GM21619 (cell line): ENCODE results near the gene TSR2.
A peak's percentile ranks its signal among the peaks of the same experiment; 100 is the strongest.

ENCODE experiments used
- ATAC-seq: cut with Tn5 transposase; IDR thresholded peaks from one replicate; pipeline ENCODE4 v1.9.1; 2021; ENCODE audit not compliant: unreplicated experiment

TSR2 gene, protein sequence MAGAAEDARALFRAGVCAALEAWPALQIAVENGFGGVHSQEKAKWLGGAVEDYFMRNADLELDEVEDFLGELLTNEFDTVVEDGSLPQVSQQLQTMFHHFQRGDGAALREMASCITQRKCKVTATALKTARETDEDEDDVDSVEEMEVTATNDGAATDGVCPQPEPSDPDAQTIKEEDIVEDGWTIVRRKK

DNA sequence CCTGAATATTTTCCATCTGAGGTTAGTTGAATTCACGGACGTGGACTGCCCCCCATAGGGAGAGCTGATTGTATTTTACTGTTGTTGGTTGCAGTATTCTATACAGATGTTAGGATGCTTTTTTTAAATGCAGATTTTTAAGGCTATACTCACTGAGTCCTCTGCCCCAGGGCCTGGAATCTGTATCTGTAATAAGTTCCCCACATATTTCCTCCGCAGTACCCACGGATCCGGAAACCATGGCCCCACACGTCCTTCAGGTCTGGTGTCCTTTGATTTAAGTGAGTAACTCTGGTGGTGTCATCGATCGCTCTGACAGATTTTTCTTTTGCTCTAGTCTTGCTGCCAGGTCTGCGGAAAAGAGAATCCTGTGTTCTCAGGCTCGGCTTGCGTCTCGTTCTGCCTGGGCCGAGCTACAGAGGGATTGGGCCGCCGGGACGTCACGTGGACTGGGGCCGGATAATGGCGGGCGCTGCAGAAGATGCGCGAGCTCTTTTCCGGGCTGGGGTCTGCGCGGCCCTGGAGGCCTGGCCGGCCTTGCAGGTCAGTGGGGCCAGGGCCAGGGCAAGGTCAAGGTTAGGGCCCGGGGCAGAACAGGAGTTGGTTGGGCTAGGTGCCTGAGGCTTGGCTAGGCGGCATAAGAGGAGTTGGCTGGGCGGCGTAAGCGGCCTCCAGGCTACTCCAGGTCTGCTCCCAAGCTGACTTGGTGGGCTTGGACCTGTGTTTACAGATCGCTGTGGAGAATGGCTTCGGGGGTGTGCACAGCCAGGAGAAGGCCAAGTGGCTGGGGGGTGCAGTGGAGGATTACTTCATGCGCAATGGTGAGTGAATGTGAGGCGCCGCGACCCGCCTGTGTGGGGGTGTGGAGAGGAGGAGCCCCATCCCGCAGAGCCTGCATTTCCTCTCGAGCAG is at the start of gene TSR2:
Gene TSR2, plus strand, starts transcription at position 445 of the 912 bp plus-strand sequence. Its CDS starts 18 bp downstream, at position 463.
- ATAC-seq = peak; percentile 96

DNA sequence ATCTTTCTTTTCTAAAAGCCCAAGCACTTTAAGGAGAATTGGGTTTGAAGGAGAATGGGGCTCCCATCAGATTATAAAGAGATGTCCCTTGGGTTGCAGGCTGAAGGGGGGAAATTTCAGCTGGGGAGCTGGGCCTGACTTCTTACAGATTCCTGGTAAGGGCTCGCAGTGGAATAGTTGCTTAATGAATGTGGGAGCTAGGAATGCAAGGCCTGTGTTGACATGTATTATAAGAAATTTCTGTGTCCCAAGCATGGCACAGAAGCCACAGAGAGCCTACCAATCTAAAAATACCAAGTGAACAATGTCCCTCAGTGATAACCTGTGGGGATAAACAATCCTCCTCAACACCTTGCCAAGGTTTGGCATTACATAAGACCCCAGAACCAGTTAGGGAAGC is 43.1 kb upstream of the TSR2 start:
- no peak for ATAC-seq

DNA sequence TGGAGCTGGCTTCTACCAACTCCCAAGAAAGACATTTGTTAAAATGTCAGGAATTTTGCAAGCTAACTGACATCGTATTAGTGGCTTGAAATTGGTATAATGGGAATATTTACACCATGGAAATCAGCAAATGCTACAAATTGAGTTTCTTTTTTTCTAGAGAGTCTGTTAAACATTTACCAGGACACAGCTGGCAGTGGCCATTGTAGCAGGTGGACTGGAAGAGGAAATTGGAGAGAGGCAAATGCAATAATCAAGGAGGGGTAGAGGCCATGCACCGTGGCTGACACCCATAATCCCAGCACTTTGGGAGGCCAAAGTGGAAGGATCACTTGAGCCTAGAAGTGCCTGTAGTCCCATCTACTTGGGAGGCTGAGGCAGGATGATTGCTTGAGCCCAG is 32.9 kb upstream of the TSR2 start:
- no peak for ATAC-seq

DNA sequence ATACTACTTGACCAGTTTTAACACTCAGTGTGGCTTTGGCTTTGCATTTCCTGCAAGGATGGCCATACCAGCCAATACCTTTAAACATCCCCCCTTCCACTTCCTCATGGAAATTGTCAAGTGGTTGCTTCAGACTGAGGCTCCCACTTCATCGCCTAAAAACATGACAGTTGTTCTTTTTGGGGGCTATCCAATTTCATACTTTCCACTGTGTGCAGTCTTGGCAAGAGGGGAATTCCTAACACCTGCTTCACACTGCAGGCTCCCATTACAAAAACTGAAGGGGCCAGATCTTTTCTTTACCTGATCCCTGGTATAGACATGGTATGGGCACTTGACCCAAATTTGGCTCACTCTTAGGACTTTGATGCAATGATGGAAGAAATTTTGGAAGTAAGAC is 28.5 kb upstream of the TSR2 start:
- no peak for ATAC-seq

DNA sequence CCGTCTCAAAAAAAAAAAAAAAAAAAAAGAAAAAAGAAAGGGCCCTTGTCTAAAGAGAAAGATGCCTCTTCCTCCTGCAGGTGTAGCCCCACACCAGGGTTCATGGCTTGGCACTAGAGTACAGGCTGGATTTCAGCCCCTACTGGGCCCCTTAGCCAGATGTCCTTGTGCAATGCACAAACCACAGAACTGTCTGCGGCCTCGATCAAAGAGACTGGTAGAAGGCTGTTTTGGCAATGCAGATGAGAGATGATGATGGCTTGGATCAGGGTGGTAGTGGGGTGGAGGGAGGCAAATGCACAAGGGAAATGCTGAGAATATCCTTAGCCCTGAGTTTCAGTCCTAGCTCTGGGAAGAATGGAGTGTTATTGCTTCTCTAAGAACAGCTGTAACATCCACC is 26.5 kb upstream of the TSR2 start:
- no peak for ATAC-seq

DNA sequence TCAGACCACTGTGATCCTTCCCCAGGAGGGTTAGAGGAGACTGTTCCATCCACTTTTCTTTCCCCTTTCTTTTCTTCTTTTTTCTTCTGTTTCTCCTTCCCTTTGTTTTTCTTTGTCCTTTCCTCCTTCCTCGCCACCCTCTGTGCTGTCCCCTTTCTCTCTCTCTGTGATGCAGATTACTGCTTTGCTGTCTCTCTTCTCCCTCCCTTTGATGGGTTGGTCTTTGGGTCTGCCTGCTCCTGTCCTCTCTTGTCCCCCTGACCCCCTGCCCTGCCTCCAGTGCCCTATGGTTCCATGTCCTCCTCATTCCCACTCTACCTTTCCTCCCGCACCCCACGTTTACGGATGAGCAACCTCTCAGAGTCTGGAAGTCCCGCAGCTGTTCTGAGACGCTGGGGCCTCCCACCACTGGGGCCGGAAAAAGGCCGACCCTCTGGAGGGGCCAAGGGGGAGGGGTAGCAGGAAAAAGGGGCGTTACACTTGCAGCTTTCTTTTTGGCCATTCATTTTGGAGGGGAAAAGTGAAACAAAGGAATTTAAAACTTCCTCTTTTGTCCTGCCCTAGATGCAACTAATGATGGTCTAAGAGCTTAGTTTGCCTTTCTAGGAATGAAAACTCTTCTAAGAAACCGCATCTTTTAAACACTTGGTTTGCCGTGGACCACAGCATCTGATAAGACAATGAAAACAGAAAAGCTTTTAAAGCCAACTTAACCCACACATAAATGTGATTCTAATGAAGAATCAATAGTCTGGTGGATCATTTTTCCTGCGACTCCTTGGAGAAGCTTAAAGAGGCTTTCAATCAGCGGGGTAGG is 24.5 kb upstream of the TSR2 start:
- ATAC-seq = no peak

DNA sequence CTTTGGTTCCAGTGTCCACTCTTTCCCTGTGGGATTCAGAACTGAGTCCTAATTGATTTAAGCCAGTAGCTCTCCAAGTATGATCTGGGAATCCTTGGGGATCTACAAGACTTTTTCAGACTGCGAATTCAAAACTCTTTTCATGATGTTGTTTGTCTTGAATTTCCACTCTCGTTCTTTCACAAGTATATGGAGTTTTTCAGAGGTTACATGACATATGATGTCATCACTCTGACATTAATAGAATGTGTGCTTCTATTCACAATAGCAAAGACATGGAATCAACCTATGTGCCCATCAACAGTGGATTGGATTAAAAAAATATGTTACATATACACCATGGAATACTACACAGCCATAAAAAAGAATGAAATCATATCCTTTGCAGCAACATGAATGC is 23.2 kb upstream of the TSR2 start:
- ATAC-seq = no peak

DNA sequence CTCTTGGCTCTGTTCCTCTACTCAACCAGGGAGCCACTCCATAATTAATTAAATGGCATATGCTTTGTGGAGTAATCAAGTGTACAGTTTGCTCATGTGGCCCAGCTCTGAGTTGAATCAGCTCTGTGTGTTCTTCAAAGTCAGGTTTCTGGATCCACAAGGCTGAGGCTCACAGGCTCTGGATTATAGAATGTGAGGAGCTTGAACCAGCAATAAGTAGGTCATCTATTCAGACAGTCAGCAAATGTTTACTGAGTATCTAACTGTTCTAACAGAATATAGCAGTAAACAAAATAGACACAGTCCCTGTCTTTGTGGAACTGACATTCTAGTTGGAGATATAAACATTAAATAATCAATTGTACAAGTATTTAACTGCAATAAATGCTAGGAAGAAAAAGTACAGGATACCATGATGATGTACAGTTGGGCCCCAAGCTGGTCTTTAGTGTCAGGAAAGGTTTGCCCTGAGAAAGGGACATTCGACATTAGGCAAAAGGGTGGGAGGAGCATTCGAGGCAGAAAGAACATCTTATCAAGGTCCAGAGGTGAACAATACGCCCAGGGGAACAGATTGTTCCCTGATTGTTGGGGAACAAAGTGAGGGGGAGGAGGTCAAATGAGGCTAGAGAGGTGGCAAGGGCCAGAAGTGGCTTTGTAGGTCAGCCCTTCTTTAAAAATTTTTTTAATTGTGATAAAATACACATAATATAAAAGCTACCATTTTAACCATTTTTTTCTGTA is 20.5 kb upstream of the TSR2 start:
- no peak for ATAC-seq

DNA sequence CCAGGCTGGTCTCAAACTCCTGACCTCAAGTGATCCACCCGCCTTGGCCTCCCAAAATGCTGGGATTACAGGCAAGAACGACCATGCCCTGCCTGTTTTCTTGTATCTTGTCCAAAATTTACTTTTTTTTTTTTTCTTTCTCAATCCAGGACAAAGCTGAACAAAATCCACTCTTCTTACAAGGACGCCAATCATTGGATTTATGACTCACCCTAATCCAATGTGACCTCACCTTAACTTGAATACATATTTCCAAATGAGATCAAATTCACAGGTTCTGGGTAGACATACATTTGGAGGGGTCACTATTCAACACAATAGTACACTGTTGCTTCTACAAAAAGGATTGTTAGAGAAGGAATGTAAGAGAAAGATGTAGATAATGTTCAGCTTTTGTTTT is 18.0 kb upstream of the TSR2 start:
- ATAC-seq = no peak

DNA sequence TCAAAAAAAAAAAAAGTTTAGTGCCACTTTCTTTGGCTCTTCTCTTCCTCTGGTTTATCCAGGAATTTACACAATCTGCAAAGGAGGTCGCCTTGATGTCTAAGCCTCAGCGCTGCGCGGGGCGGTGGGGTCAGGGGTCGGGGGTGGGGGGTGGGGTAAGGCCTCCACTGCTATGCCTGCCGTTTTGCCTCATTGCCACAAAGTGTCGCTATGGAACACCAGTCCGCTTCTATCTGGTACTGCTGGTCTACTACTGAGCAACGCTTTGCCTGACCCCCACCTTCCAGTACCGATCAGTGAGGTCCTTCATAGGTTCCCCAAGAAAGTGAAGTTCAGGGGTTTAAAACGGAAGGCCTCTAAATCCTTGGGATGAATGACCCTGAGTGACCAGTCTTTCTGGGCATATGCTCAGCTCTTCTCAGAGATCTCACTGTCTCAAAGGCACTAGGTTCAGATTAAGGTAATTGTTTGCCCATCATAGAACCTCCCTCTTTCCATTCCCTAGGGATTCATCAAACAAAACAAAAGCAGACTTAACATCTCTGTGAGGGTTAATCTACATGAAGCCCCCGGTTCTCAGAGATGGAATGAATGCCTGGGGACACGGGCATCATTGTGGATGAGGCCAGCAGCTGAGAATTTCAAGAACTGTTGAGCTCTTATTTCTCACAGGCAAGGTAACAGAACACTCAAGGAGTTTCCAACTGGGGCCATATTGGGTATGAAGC is 16.9 kb upstream of the TSR2 start:
- ATAC-seq = no peak

DNA sequence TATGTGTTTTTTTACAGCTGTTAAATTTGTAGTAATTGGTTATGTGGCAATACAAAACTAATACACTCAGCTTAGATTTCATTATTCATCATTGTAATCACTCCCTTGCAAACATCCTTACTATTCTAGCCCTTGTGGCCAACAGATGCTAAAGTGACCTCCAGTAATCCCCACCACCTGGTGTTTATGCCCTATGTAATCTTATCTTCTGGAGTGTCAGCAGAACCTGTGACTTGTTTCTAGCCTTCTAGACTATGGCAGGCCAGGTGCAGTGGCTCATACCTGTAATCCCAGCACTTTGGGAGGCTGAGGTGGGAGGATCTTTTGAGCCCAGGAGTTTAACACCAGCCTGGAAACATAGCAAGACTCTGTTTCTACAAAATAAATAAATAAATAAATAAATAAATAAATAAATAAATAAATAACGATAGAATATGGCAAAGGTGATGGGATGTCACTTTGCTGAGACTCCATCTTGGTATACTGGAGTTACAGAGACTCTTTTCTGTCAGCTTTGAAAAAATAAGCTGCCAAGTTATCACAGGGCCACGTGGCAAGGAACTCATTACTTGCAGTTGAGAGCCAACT is 12.3 kb upstream of the TSR2 start:
- no peak for ATAC-seq

DNA sequence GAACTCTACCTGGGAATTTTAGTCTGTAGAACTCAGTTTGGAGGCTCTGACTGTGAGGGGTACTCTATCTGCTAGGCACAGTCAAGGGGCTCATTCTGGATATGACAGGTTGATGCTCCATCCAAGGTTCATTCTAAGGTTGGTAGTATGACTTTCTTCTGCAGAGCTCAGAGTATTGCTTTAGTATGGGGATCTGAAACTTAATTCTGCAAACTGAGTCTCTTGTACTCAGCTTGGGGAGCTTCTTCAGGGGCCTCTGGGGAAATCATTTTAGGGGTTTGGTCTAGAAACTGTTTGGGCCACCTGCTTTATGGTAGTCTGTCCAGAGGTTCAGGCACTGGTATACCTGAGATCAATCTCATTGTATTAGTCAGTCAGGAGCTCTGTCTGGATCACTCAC is 9.7 kb upstream of the TSR2 start:
- ATAC-seq = peak; percentile 64

DNA sequence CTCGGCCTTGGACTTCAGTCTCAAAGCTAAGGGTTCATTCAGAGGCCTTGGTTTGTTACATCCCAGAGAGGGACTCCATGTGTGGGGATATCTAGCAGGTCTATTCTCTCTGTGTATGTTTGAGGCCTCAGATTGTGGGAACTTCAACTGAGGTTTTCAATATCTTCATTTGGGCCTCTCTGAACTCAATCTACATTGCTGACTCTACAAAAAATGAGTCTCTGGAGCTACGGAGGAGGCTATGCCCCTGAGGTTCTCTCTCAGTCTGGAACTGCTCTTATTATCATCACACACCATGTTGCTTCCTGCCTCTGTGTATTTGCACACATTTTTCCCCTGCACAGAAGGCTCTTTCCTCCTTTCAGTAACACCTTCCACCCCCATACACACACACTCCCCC is 5.1 kb upstream of the TSR2 start:
- ATAC-seq = no peak

DNA sequence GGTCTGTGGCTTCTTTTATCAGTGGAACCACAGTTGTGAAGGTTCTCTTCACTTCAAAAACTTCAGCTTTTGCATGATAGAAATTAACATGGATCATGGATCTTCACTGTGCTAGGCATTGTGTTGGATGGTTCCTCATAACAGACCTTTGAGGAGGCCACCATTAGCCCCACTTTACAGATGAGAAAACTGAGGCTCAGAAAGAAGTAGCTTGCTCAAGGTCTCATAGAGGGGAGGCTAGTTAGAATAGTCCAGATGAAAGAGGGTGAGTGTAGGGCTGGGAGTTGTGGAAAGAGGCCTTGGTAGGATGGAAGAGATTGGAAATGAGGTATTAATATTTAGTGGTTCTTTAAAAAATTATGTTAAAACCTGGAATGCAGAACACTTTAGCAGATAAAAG is 2.6 kb downstream of the TSR2 start:
- no peak for ATAC-seq

DNA sequence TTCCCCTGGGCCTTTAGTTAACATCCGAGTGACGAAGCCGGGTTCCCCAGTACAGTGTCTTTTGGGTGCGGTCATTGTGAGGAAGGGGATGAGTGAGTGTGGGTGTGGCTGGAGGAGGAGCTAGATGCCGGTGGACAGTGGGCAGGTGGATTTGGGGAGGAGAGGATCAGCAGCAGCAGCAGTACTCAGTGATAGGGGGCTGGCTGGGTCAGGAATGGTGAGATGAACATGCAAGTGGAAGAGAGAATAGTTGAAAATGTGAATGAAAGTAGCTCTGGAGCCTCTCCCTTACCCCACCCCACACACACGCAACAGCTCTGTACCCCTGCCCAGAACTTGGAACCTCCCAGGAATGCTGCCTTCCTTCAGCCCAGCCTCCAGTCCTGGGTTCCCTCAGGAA is 4.5 kb downstream of the TSR2 start:
- ATAC-seq = no peak

DNA sequence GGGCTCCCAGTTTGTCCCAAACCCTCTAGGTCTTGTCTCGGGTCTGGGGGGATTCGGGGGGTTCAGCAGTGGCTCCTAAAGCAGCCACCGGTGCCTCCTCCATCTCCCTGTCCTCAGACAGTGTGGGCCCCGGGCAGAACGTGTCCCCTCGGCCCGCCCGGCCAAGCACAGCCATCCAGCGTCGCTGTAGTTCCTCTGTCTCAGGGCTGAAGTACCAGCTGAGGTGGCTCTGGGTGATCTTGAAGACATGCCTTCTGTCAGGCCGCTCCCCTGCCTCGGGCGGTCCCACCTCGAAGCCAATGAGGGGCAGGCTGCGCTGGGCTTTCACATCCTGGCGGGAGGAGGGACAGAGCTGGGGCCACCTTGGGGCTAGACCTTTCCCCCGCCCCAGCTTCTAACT is 5.9 kb downstream of the TSR2 start:
- no peak for ATAC-seq

DNA sequence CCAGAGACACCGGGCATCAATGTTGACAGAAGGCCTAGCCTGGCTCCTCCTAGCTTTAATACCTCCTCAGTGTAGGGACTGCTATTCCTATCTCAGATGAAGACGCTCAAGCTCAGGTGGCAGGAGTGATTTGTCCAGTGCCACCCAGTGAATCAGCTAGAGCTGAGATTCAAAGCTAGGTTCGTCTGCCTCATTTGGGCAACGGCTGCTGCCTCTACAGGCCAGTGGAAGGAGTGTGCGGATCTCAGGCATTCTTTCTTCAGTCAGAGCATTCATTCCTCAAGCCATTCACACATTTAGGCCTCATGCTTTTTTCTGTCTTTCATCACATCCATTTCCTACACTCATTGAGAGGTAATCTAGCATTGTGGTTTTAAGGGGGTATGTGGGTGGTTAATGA is 7.3 kb downstream of the TSR2 start:
- no peak for ATAC-seq

DNA sequence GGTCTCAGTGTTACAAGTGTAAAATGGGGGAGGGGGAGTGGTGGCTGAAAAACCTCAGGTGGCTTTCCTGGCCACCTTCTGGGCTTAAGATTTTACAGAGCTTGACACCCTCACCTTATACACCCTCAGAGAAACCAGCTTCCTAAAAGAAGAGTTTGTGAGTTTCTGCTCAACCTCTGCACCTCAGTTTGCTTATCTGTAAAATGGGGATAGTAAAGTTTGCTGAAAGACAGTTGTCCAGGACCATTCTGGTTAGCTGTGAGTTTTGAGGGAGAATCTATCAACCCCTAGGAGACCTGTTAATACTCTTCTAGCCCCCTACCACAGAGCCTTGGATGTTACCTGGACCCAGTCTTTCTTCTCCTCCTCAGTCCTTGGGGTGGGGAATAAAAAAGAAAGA is 9.7 kb downstream of the TSR2 start:
- ATAC-seq = no peak

DNA sequence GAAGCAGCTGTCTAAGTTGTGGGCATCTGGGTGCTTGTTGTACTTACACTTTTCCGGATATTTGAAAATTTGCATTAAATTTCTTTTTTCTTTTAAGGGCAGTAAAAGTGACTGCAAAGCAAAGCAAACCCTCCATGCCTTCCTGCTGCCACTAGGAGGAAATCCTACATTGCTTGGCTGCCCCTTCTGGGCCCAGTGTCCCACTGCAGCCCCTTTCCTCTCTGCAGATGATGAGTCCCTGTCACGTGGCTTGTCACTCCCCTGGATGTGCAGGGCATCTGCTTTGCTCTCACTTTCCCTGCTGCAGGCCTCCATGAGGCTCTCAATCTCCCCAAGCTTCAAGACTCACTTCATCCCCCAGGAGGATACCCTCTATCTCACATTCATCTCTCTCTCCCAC is 12.7 kb downstream of the TSR2 start:
- ATAC-seq = no peak
